GM12801 (cell line): ENCODE measurements around the gene MSRB3.

Source experiments
- TF ChIP-seq, protein P1 (sequence below): IDR thresholded peaks from one replicate; pipeline ENCODE4 v1.5.1; 2011; ENCODE audit warnings: control low read depth; ENCODE audit not compliant: insufficient read length; ENCODE audit errors: extremely low read depth

The MSRB3 gene

DNA sequence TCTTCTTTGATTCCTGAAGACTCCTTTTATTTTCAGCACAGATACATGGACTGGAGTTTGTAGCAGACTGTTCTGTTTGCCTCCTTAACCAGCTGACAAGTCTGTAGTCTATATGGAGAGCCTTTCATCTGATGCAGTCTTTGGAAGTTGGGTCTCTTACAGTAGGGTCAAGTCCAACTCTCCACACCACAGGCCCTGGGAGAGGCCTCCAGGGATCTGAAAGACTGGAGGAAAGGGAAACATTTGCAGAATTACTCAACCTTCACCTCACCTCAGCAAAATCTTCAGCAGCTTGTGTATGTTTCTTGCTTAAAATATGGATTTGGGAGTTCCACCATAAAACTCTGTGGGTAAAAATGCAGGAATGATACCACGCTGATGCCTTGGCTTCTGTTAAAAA lies 188.4 kb downstream of the MSRB3 start:
- TF ChIP-seq, protein P1, sequence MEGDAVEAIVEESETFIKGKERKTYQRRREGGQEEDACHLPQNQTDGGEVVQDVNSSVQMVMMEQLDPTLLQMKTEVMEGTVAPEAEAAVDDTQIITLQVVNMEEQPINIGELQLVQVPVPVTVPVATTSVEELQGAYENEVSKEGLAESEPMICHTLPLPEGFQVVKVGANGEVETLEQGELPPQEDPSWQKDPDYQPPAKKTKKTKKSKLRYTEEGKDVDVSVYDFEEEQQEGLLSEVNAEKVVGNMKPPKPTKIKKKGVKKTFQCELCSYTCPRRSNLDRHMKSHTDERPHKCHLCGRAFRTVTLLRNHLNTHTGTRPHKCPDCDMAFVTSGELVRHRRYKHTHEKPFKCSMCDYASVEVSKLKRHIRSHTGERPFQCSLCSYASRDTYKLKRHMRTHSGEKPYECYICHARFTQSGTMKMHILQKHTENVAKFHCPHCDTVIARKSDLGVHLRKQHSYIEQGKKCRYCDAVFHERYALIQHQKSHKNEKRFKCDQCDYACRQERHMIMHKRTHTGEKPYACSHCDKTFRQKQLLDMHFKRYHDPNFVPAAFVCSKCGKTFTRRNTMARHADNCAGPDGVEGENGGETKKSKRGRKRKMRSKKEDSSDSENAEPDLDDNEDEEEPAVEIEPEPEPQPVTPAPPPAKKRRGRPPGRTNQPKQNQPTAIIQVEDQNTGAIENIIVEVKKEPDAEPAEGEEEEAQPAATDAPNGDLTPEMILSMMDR = no peak

DNA sequence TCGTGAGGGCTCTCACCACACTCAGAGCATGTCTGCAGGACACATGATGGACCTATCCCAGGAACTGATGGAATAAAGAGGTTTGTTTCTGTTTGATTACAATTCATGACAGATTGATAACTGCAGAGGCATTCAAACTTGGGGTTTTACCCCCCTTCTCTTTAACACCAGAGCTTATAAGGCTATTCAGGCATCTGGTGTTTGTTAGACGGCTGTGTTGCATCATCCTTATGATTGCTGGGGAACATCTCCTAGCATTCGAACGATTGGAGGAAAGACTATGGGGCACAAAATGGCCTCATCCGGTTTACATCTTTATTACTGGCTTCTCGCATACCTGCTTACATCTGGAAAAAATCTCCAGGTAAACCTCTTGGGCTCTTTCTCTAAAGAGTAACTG lies 191.8 kb downstream of the MSRB3 start:
- TF ChIP-seq, protein P1 = no peak

DNA sequence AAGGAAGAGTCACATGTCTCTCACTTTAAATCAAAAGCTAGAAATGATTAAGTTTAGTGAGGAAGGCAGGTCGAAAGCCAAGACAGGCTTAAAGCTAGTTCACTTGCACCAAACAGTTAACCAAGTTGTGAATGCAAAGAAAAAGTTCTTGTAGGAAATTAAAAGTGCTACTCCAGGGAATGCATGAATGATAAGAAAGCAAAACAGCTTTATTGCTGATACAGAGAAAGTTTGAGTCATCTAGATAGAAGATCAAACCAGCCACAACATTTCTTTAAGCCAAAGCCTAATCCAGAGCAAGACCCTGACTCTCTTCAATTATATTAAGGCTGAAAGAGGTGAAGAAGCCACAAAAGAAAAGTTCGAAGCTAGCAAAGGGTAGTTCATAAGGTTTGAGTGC lies 193.6 kb downstream of the MSRB3 start:
- TF ChIP-seq, protein P1 = no peak

DNA sequence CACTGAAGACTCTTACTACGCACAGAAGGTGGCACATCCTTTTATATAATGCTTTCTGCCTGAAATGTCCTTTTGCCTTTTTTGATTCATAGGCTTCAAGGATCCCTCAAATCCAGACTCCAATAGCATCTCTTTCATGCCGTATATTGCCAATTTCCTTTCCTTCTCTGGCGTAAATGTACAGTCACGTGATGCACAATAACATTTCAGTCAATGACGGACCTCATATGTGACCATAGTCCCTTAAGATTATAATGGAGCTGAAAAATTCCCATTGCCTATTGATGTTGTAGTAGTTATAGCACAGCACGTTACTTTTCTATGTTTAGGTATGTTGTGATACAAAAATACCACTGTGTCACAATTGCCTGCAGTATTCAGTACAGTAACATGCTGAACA lies 196.3 kb downstream of the MSRB3 start:
- TF ChIP-seq, protein P1 = no peak

DNA sequence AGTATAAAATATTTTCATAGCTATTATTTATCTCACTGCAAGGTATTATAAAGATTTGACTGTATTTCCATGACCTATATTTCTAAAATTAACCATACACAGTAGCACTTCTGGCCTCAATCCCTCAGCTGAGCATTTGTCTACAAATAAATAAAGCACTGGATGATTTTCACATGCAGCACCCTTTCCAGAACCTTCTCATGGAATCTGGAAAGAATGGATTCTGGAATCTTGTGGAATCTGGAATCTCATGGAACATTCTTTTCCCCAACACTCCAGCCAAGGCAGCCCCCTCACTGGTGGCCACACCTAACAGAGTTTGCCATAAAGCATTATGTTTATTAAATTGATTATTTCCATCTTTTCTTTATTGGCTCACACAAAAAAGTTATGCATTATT lies 199.2 kb downstream of the MSRB3 start:
- TF ChIP-seq, protein P1 = no peak

DNA sequence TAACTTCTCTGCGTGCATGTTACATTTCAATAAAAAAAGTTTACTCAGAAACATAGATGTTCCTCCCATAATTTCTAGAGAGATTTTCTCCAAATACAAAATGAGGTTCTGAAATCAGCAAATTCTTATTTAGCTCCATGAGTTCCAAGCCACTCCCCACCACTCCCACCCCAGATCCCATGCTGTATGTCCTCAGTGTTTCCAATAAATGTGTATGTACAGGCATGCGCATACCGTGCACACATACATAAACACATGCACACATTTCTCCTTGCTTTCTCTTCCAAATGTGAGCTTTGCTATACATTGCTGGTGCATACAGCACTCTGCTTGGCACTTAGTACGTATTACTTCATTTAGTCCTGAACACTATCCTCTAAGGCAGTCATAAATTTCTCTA lies 209.7 kb downstream of the MSRB3 start:
- TF ChIP-seq, protein P1 = no peak

DNA sequence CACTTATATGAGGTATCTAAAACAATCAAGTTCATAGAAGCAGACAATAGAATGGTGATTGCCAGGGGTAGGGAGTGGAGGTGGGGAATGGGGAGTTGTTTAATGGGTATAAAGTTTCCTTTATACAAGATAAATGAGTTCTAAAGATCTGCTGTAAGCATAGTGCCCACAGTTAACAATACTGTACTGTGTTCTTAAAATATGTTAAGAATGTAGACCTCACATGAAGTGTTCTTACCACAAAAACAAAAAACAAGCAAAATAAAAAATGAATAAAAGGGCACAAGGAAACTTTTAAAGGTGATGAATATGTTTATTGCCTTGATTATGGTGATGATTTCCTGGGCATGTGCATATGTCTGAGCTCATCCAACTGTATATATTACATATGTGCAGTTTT lies 211.8 kb downstream of the MSRB3 start:
- TF ChIP-seq, protein P1 = no peak
